GM19035 (cell line): ENCODE results near the gene SLC35F3.

Experiments used
- ATAC-seq: cut with Tn5 transposase; IDR thresholded peaks from one replicate; pipeline ENCODE4 v1.9.1; 2021; ENCODE audit not compliant: unreplicated experiment

Gene SLC35F3

GRCh38 chr1:234019387-234019786 is 114.9 kb downstream of the SLC35F3 start:
- ATAC-seq, result no peak

DNA sequence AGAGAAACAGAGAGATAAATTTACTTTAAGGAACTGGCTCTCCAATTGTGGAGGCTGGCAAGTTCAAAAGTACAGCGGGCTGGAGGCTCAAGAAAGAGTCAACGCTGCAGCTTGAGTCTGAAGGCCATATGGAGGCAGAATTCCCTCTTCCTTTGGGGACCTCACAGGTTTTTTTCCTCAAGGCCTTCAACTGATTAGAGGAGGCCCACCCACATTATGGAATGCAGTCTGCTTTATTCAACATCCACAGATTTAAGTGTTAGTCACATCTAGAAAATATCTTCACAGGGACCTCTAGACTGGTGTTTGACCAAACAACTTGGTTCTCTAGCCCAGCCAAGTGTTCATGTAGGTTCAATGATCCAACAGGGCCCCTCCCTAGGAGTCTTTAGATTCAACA is 117.8 kb downstream of the SLC35F3 start:
- no peak for ATAC-seq

GRCh38 chr1:234039603-234040002 is 135.1 kb downstream of the SLC35F3 start:
- no peak for ATAC-seq

DNA sequence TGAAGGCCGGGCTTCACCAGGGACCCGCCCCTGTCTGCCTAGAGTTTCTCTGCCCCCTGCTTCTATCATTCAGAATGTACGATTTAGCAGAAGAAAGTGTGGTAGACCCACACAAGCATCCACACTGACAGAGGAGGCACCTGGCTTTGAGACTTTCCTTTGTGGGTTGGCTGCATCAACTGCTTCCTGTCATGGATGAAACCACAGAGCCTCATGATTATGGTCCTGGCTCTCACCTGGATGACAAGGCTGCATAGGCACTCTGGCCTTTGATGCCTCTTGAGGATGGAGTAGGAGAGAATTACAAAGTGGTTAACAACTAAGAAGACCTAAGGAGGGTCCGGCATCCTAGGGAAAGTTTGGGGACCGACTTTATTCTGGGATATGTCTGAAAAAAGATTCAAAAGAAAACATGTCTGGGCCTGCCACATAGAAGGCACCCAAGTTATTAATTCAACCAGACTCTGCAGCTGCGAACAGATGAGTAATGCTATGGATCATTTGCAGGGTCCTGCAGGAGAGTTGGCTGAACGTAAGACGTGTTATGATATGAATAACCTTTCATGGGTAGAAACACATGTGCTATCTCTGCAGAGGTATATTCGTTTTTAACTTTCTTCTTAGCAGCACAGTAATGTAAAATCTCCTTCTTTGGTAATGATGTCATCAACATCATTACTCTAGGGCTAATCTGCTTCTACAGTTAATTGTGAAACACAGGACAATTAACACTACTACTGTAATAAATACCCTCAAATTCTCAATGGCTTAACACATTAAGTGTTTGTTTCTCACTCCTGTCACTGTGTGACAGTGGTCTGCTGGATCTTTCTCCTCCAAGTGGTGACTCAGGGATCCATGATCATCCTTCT is 136.2 kb downstream of the SLC35F3 start:
- no peak for ATAC-seq

- ATAC-seq, result no peak
Measured at GRCh38 chr1:234044079-234044478, 139.6 kb downstream of the SLC35F3 start.

DNA sequence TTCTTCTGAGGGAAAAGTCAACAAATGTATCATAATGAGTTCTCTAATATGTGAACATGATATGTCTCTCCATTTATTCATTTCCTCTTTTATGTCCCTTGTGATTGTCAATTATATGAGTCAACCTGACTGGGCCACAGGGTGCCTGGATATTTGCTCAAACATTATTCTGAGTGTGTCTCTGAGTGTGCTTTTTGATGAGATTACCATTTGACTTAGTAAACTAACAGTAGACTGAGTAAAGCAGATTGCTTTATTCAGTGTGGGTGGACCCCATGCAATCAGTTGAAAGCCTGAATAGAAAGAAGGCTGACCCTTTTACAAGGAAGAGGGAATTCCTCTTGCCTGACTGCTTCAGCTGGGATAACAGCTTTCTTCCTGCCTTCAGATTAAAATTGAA is 142.6 kb downstream of the SLC35F3 start:
- no peak for ATAC-seq

GRCh38 chr1:234062166-234062565 is 157.7 kb downstream of the SLC35F3 start:
- no peak for ATAC-seq

DNA sequence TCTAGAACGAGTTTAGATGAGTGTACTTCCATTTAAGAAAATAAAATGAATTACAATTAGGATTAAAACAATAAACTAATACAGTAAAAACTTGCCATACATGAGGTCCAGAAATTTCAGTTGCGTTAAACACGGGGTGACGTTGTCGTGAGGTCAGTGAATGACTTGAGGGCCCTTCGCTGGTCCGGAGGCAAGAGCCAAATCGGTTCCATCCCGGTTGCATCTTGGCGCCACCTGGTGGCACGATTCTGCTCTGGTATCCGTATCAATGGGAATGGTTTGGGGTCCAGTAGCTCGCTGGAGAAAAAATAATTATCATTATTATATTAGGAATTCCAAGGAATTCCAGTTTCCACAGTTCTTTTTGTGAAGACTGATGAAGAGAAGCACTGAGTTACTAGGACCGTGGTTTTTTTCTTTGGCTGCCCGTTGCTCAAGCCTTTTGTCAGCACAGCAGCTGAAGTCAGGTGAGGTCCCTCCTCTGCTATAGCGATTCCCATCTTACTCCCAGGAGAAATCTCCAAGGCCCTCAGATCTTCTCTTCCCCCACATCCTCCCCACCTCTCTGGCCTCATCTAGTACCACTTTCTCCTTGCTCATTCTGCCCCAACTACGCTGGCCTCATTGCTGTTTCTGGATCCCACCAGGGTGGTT is 161.4 kb downstream of the SLC35F3 start:
- ATAC-seq, result peak; percentile 59

DNA sequence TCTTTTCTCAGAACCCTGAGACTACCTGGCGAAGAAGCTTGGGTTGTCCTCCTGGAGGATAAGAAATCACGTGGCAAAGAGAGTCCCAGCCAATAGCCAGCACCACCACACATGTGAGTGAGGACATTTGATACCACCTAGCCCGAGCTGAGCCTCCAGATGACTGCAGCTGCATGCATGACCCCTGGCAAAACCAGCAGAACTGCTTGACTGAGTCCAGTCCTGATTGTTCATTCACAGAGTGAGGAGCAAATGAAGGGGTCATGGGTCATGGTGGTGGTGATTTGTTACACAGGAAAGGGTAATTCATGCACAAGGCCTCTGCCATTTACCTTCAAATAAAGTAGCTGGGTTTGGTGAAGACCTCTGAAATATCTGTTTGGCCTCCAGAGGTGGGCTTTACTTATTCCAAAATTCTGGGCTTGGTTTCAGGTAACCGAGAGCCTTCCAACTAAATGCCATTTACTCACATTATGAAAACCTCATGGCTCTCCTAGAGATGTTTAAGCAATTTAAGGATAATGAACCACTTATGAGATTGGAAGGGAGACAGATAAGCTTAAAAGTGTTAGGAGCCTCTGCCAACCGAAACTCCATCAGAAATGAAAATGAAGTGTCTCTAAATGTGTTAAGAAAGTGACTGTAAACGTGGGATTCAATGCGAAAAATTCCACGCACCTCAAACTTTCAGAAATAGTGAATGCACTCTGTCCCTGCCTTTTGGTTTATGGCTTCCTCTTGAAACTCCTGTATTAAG is 163.3 kb downstream of the SLC35F3 start:
- ATAC-seq, result no peak

GRCh38 chr1:234069760-234070159 is 165.3 kb downstream of the SLC35F3 start:
- no peak for ATAC-seq

- ATAC-seq, result no peak
Measured at GRCh38 chr1:234072793-234073192, 168.3 kb downstream of the SLC35F3 start.

- ATAC-seq, result no peak
Measured at GRCh38 chr1:234078143-234078542, 173.7 kb downstream of the SLC35F3 start.

GRCh38 chr1:234079896-234080295 is 175.4 kb downstream of the SLC35F3 start:
- ATAC-seq, result no peak

DNA sequence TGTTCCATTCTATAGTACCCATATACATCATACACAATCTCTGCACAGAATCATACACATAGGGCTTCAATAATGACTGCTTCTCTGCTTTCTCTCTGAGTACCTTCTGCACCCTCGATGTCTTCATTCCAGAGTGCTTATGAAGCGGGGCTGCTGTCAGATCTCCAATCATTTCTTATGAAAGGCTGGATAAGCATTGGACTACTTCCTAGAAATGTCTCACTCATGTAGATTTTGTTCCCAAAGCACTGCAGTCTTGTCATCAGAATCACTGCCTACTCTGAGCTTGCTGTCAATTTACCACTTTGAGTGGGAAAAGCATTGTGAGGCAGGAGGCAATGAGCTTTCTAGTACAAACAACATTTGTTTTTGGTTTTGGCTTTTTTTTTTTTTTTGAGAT is 179.0 kb downstream of the SLC35F3 start:
- no peak for ATAC-seq

DNA sequence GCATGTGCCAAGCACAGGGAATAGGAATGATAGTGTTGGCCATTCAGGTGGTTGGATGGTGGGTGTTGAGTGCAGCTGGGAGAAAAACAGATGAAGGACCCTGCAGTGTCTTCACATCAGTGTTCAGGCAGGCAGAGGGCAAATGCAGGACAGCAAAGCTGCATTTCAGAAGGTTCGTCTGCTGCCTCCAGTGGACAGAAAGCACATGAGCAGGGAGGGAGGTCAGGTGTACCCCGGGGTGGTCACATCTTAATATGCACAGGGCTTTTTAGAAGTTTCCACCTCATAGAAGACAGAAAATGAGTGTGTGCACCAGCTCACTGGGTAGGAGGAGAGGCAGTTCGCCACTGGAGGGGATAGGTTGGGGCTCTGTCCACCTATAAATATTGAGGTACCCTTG is 184.9 kb downstream of the SLC35F3 start:
- ATAC-seq, result no peak

- no peak for ATAC-seq
Measured at GRCh38 chr1:234090212-234091064, 186.0 kb downstream of the SLC35F3 start.

- no peak for ATAC-seq
Measured at GRCh38 chr1:234091065-234091401, 186.6 kb downstream of the SLC35F3 start.

DNA sequence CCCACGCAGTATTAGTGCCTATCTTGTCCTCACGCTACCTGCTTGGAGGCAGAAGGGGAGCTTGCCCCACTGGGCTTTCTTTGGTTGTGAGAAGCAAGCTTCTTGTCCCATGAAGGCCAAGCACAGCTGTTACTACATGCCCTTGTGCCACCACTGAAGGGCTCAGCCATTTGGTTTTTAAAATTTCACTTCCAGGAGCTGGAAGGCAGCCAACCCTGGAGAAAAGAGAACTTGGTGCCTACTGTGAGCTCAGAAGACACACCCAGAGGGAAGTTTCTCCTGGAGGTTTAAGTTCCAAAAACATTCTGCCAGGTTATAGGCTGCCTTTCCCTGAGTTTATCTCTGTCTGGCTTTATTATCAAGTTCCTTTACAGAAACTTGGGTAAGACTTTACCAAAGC is 187.4 kb downstream of the SLC35F3 start:
- ATAC-seq, result no peak

DNA sequence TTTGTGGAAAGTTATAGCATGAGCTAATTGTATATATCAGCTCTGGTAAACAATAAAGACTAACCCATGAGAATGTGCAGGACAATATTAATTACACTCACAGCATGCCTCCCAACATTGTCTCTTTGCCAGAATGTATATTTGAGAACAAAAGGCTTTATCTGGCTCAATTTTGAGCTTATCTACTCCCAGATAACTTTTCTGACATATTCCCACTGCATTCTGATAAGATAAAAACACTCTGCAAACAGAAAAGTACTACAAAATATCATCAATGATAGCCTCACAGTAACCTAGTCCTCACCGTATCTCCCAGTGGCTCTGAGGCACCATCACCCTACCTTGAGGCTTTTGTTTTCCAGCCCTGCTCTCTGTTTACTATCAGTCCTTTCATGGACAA is 188.6 kb downstream of the SLC35F3 start:
- no peak for ATAC-seq

GRCh38 chr1:234093741-234094140 is 189.3 kb downstream of the SLC35F3 start:
- ATAC-seq, result no peak

GRCh38 chr1:234094172-234094571 is 189.7 kb downstream of the SLC35F3 start:
- ATAC-seq, result no peak
